ENCODE measurements around the gene AKIRIN2.

DNA sequence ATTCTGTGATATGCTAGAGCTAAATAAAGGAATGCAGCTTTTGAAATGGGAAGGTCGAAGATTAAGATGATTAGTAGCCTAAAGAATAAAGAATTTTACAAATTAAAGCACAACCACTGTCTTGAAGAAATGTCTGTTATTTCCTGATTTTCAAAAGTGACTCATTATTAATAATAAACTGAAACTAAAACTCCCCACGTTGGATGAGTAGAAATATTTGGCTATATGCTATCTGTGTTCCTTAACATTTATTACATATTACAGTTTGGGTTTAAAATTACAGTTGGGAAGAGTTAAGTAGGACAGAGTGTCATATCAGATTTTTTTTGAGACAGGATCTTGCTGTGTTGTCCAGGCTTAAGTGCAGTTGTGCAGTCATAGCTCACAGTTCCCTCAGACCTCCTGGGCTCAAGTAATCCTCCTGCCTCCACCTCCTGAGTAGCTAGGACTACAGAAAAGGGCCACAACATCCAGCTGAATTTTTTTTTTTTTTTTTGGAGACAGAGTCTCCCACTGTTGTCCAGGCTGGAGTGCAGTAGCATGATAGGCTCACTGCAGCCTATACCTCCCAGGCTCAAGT is 47.1 kb downstream of the AKIRIN2 start:
- no peak for TF ChIP-seq POLR2A (IDR thresholded peaks at IDR 0.05)
- TF ChIP-seq, protein P1, sequence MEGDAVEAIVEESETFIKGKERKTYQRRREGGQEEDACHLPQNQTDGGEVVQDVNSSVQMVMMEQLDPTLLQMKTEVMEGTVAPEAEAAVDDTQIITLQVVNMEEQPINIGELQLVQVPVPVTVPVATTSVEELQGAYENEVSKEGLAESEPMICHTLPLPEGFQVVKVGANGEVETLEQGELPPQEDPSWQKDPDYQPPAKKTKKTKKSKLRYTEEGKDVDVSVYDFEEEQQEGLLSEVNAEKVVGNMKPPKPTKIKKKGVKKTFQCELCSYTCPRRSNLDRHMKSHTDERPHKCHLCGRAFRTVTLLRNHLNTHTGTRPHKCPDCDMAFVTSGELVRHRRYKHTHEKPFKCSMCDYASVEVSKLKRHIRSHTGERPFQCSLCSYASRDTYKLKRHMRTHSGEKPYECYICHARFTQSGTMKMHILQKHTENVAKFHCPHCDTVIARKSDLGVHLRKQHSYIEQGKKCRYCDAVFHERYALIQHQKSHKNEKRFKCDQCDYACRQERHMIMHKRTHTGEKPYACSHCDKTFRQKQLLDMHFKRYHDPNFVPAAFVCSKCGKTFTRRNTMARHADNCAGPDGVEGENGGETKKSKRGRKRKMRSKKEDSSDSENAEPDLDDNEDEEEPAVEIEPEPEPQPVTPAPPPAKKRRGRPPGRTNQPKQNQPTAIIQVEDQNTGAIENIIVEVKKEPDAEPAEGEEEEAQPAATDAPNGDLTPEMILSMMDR (IDR thresholded peaks at IDR 0.05), result no peak
